Esophagus mucosa (tissue), 1 donor: Measurements from ENCODE around the gene FERMT2. TPM values are rescaled to one million over a fixed set of nuclear protein-coding genes. Genes with fewer than 3 reads are reported as not detected.

ENCODE experiments used
- ATAC-seq: fragments of 200-7000 bp; cut with Tn5 transposase; one replicate; pipeline ENCODE4 v1.9.1; 2020
- total RNA-seq: library from RNA; stranded (reverse); gene quantifications from one replicate; pipeline ENCODE4 v1.2.4, GENCODE V29; 2023
- donor health status: DM: yes; HTN: yes; CAD: no.

Gene FERMT2
- total RNA-seq, 1 donor from 2014 or later = 4.1 TPM

- ATAC-seq = no peak
Measured at GRCh38 chr14:52862632-52863333, 88.1 kb downstream of the FERMT2 start.

GRCh38 chr14:52861403-52861802 is 89.4 kb downstream of the FERMT2 start:
- no peak for ATAC-seq

GRCh38 chr14:52860910-52861309 is 89.9 kb downstream of the FERMT2 start:
- ATAC-seq = no peak

GRCh38 chr14:52860209-52860608 is 90.6 kb downstream of the FERMT2 start:
- no peak for ATAC-seq

- ATAC-seq = no peak
Measured at GRCh38 chr14:52856139-52856538, 94.7 kb downstream of the FERMT2 start.

GRCh38 chr14:52853522-52853854 is 97.4 kb downstream of the FERMT2 start:
- ATAC-seq = no peak

GRCh38 chr14:52852810-52853521 is 97.9 kb downstream of the FERMT2 start:
- ATAC-seq = no peak

GRCh38 chr14:52850451-52850909 is 100.4 kb downstream of the FERMT2 start:
- no peak for ATAC-seq

GRCh38 chr14:52848626-52849025 is 102.2 kb downstream of the FERMT2 start:
- no peak for ATAC-seq

GRCh38 chr14:52846591-52846990 is 104.3 kb downstream of the FERMT2 start:
- ATAC-seq = no peak

- no peak for ATAC-seq
Measured at GRCh38 chr14:52845081-52845480, 105.8 kb downstream of the FERMT2 start.

GRCh38 chr14:52844262-52845060 is 106.4 kb downstream of the FERMT2 start:
- no peak for ATAC-seq

GRCh38 chr14:52840877-52841276 is 110.0 kb downstream of the FERMT2 start:
- ATAC-seq = peak; percentile 90

GRCh38 chr14:52837451-52837850 is 113.4 kb downstream of the FERMT2 start:
- no peak for ATAC-seq

- no peak for ATAC-seq
Measured at GRCh38 chr14:52836063-52836462, 114.8 kb downstream of the FERMT2 start.

GRCh38 chr14:52835122-52835903 is 115.5 kb downstream of the FERMT2 start:
- peak; percentile 89 for ATAC-seq

GRCh38 chr14:52834440-52834842 is 116.4 kb downstream of the FERMT2 start:
- no peak for ATAC-seq

- no peak for ATAC-seq
Measured at GRCh38 chr14:52833891-52834290, 117.0 kb downstream of the FERMT2 start.

GRCh38 chr14:52829527-52830185 is 121.2 kb downstream of the FERMT2 start:
- ATAC-seq = no peak

- ATAC-seq = no peak
Measured at GRCh38 chr14:52827426-52827825, 123.4 kb downstream of the FERMT2 start.

- ATAC-seq = no peak
Measured at GRCh38 chr14:52825085-52825484, 125.8 kb downstream of the FERMT2 start.

GRCh38 chr14:52824462-52824861 is 126.4 kb downstream of the FERMT2 start:
- ATAC-seq = no peak
